H9 (cell line): Measurements from ENCODE around the gene CRY1. TPM values are rescaled to one million over a fixed set of nuclear protein-coding genes. Genes with fewer than 3 reads are reported as not detected.

Experiments used
- DNase-seq: peaks from one replicate; pipeline ENCODE4 v3.0.0-alpha.2; 2017
- H2AFZ ChIP-seq: one replicate; pipeline ENCODE4 v1.6.1; 2013; ENCODE audit warnings: mild to moderate bottlenecking, low read length, control low read depth, moderate library complexity
- H2AK5ac ChIP-seq: 2 replicates; pipeline ENCODE4 v1.6.1; 2013; ENCODE audit warnings: low read length, control low read depth, mixed read lengths; ENCODE audit not compliant: insufficient read length
- H2BK120ac ChIP-seq: one replicate; pipeline ENCODE4 v1.6.1; 2013; ENCODE audit warnings: low read depth, mild to moderate bottlenecking, low read length, control low read depth, inconsistent platforms; ENCODE audit not compliant: poor library complexity, severe bottlenecking
- H2BK12ac ChIP-seq: 2 replicates; pipeline ENCODE4 v1.6.1; 2013; ENCODE audit warnings: low read length, control low read depth, mixed read lengths, low read depth; ENCODE audit not compliant: insufficient read length
- H2BK15ac ChIP-seq: 2 replicates; pipeline ENCODE4 v1.6.1; 2013; ENCODE audit warnings: low read depth, low read length, control low read depth
- H2BK20ac ChIP-seq: one replicate; pipeline ENCODE4 v1.6.1; 2013; ENCODE audit warnings: low read depth, mild to moderate bottlenecking, low read length, control low read depth, inconsistent platforms; ENCODE audit not compliant: poor library complexity, severe bottlenecking
- H2BK5ac ChIP-seq: 2 replicates; pipeline ENCODE4 v1.6.1; 2013; ENCODE audit warnings: low read length, control low read depth, mixed read lengths; ENCODE audit not compliant: insufficient read length
- H3K14ac ChIP-seq: 2 replicates; pipeline ENCODE4 v1.6.1; 2013; ENCODE audit warnings: low read length, control low read depth; ENCODE audit not compliant: insufficient read depth
- H3K18ac ChIP-seq: 2 replicates; pipeline ENCODE4 v1.6.1; 2013; ENCODE audit warnings: low read depth, mild to moderate bottlenecking, mixed read lengths, low read length, control low read depth; ENCODE audit not compliant: insufficient read length
- H3K23ac ChIP-seq: 2 replicates; pipeline ENCODE4 v1.6.1; 2013; ENCODE audit warnings: low read length, control low read depth, mixed read lengths, low read depth; ENCODE audit not compliant: insufficient read length
- H3K23me2 ChIP-seq: 2 replicates; pipeline ENCODE4 v1.6.1; 2013; ENCODE audit warnings: low read depth, mild to moderate bottlenecking, mixed read lengths, low read length, control low read depth; ENCODE audit not compliant: insufficient read length, poor library complexity, severe bottlenecking
- H3K27ac ChIP-seq: 2 replicates; pipeline ENCODE4 v1.5.1; 2013; ENCODE audit warnings: low read length, control low read depth, mixed read lengths, low read depth; ENCODE audit not compliant: insufficient read length
- H3K27me3 ChIP-seq: 2 replicates; pipeline ENCODE4 v1.6.1; 2013; ENCODE audit warnings: low read length, control low read depth, inconsistent platforms; ENCODE audit not compliant: insufficient read depth
- H3K4ac ChIP-seq: 2 replicates; pipeline ENCODE4 v1.6.1; 2013; ENCODE audit warnings: low read depth, mild to moderate bottlenecking, control low read depth, inconsistent platforms, low read length, moderate library complexity
- H3K4me1 ChIP-seq: 2 replicates; pipeline ENCODE4 v1.6.1; 2013; ENCODE audit warnings: low read length, control low read depth, inconsistent platforms; ENCODE audit not compliant: insufficient read depth
- H3K4me2 ChIP-seq: 2 replicates; pipeline ENCODE4 v1.6.1; 2013; ENCODE audit warnings: low read length, control low read depth, mixed read lengths; ENCODE audit not compliant: insufficient read length, insufficient read depth
- H3K56ac ChIP-seq: 2 replicates; pipeline ENCODE4 v1.6.1; 2013; ENCODE audit warnings: low read depth, mild to moderate bottlenecking, mixed read lengths, low read length, control low read depth; ENCODE audit not compliant: insufficient read length
- H3K79me1 ChIP-seq: 2 replicates; pipeline ENCODE4 v1.6.1; 2013; ENCODE audit warnings: low read depth, mild to moderate bottlenecking, moderate library complexity, low read length, control low read depth, inconsistent platforms; ENCODE audit not compliant: insufficient read depth, poor library complexity, severe bottlenecking
- H3K79me2 ChIP-seq: 2 replicates; pipeline ENCODE4 v1.6.1; 2013; ENCODE audit warnings: low read length, control low read depth, inconsistent platforms; ENCODE audit not compliant: insufficient read depth
- H3K9ac ChIP-seq: 2 replicates; pipeline ENCODE4 v1.6.1; 2013; ENCODE audit warnings: low read length, control low read depth, mixed read lengths; ENCODE audit not compliant: insufficient read length; ENCODE audit errors: extremely low read depth
- H3K9me3 ChIP-seq: one replicate; pipeline ENCODE4 v1.6.1; 2013; ENCODE audit warnings: low read depth, low read length, inconsistent platforms; ENCODE audit not compliant: control insufficient read depth
- H3T11ph ChIP-seq: one replicate; pipeline ENCODE4 v1.6.1; 2013; ENCODE audit warnings: mild to moderate bottlenecking, low read length, control low read depth, inconsistent platforms
- H4K20me1 ChIP-seq: one replicate; pipeline ENCODE4 v1.6.1; 2013; ENCODE audit not compliant: control insufficient read depth, insufficient read length, insufficient read depth
- H4K5ac ChIP-seq: 2 replicates; pipeline ENCODE4 v1.6.1; 2013; ENCODE audit warnings: low read depth, mild to moderate bottlenecking, mixed read lengths, low read length, control low read depth; ENCODE audit not compliant: insufficient read length
- H4K8ac ChIP-seq: replicated peaks from 2 replicates; pipeline ENCODE4 v1.6.1; 2013; ENCODE audit warnings: low read length, control low read depth, mixed read lengths, low read depth; ENCODE audit not compliant: insufficient read length
- H4K91ac ChIP-seq: 2 replicates; pipeline ENCODE4 v1.6.1; 2013; ENCODE audit warnings: low read depth, mild to moderate bottlenecking, moderate library complexity, mixed read lengths, low read length, control low read depth; ENCODE audit not compliant: insufficient read length
- H3K27ac Mint-ChIP-seq, 3 experiments: 2 replicates in 2 of 3; 3 replicates in 1 of 3; pipeline ENCODE4 v1.8.0; 2020 to 2021; ENCODE audit warnings: mixed read lengths in 3 of 3, mild to moderate bottlenecking in 1 of 3, moderate library complexity in 1 of 3
- H3K27me3 Mint-ChIP-seq: 2 replicates; pipeline ENCODE4 v1.8.0; 2021; ENCODE audit warnings: low read depth, mild to moderate bottlenecking, moderate library complexity, mixed read lengths
- H3K36me3 Mint-ChIP-seq, 3 experiments: 2 replicates in 2 of 3; 3 replicates in 1 of 3; pipeline ENCODE4 v1.8.0; 2020 to 2021; ENCODE audit warnings: low read depth in 3 of 3, mixed read lengths in 3 of 3; ENCODE audit not compliant: insufficient read depth in 1 of 3
- H3K4me1 Mint-ChIP-seq, 2 experiments: 2 replicates each; pipeline ENCODE4 v1.8.0; 2020; ENCODE audit warnings: mixed read lengths in 2 of 2
- H3K4me3 Mint-ChIP-seq, 2 experiments: 2 replicates in 1 of 2; 3 replicates in 1 of 2; pipeline ENCODE4 v1.8.0; 2020 to 2021; ENCODE audit warnings: mild to moderate bottlenecking in 2 of 2, mixed read lengths in 2 of 2, moderate library complexity in 1 of 2
- H3K9me3 Mint-ChIP-seq, 2 experiments: 2 replicates in 1 of 2; 3 replicates in 1 of 2; pipeline ENCODE4 v1.8.0; 2020; ENCODE audit warnings: mild to moderate bottlenecking in 2 of 2, mixed read lengths in 2 of 2, moderate library complexity in 1 of 2
- CTCF ChIP-seq: fragments of 200-600 bp; sonication (generic); conservative IDR thresholded peaks from 3 replicates; pipeline ENCODE4 v1.8.0; 2021; ENCODE audit warnings: antibody characterized with exemption, mild to moderate bottlenecking
- WGBS: extraction: QIAGEN DNeasy Blood & Tissue Kit; methylation state at CpG from one replicate; pipeline ENCODE4 v1.1.7; 2013; ENCODE audit warnings: missing lambda C conversion rate, low lambda C conversion rate, mixed read lengths; ENCODE audit not compliant: insufficient read length; ENCODE audit errors: extremely low coverage; 5-methylcytosine and 5-hydroxymethylcytosine counted together
- total RNA-seq: library from RNA; stranded (reverse); gene quantifications from 2 replicates; pipeline ENCODE4 v1.2.1, GENCODE V29; 2021

The CRY1 gene
- total RNA-seq, 1 experiment from 2014 or later: 23.5 TPM

GRCh38 chr12:106985479-106985878 lies 107.9 kb downstream of the CRY1 start:
- Histone ChIP-seq H2BK15ac (no peak overlapping the region), H2AFZ (no peak overlapping the region), H3K9ac (no peak overlapping the region), H3T11ph (no peak overlapping the region), H2BK20ac (no peak overlapping the region), H3K23ac (no peak overlapping the region), H3K27ac (no peak overlapping the region), H3K27me3 (no peaks in the 10 kb centered on the region), H3K14ac (no peak overlapping the region), H2BK120ac (no peak overlapping the region), H3K9me3 (no peaks in the 10 kb centered on the region), H4K20me1 (no peaks in the 10 kb centered on the region), H2BK12ac (no peak overlapping the region), H3K23me2 (peaks cover 6% of the 10 kb centered on the region), H3K56ac (no peak overlapping the region), H3K4ac (no peak overlapping the region), H4K5ac (no peak overlapping the region), H4K8ac (no peak overlapping the region), H3K4me2 (no peak overlapping the region), H3K4me1 (no peaks in the 10 kb centered on the region; the same call in 1 of the 2 replicates), H4K91ac (no peak overlapping the region), H3K79me2 (no peaks in the 10 kb centered on the region), H2BK5ac (no peak overlapping the region), H2AK5ac (no peak overlapping the region), H3K79me1 (no peaks in the 10 kb centered on the region), H3K18ac (no peak overlapping the region)
- Mint-ChIP-seq H3K27me3 (no peaks in the 10 kb centered on the region; the same call in 1 of the 2 replicates), H3K36me3 (peaks cover 13 to 25% (median 21%) of the 10 kb centered on the region in 3 experiments; a peak in 6 of 7 replicates), H3K4me1 (peaks cover 18 to 22% of the 10 kb centered on the region in 2 experiments), H3K4me3 (peak overlapping the region; percentile 82 to 89; a peak in 1 of 5 replicates), H3K27ac (no peak overlapping the region), H3K9me3 (no peaks in the 10 kb centered on the region; a peak in 1 of 5 replicates)
- no CpG with 5 or more reads among the region's 5 CpGs for WGBS
- no peak for DNase-seq
- no peak for TF ChIP-seq CTCF
